ENCODE measurements around the gene PSMD10. TPM values are rescaled to one million over a fixed set of nuclear protein-coding genes. Genes with fewer than 3 reads are reported as not detected.

The PSMD10 gene
- total RNA-seq, 4 donors from 2014 or later, result 8.2 to 37.0 (median 29.9) TPM

GRCh38 chrX:108068121-108068520 lies 23.2 kb downstream of the PSMD10 start:
- H3K9me3 ChIP-seq, result no peaks in the 10 kb centered on the region
- intact Hi-C loops (cut with DNase I; ENCODE audit: low total_unique reads) (no loop called here), in situ Hi-C loops (cut with MboI; ENCODE audit: low pct_ligation_motif_present in 1 of 4, low pct_unique_long_range_greater_than_20kb in 1 of 4, low sequenced_read_pairs in 3 of 4) (no loop called here)
- H3K4me3 ChIP-seq, result no peak overlapping the region
- H3K36me3 ChIP-seq, result no peaks in the 10 kb centered on the region
- no peak for DNase-seq
- WGBS, 2 donors (ENCODE audit: low coverage in 1 of 2), result 56 to 57% methylated on average over 1 of the region's 1 CpG
- no peaks in the 10 kb centered on the region for H3K4me1 ChIP-seq
- H3K27ac ChIP-seq, result no peak overlapping the region
- H3K27me3 ChIP-seq, result no peaks in the 10 kb centered on the region
- TF ChIP-seq EP300 (IDR thresholded peaks at IDR 0.05; ENCODE audit: low read depth), result no peak
- TF ChIP-seq POLR2A (IDR thresholded peaks at IDR 0.05), result no peak
- TF ChIP-seq POLR2AphosphoS5 (IDR thresholded peaks at IDR 0.05), result no peak
- no peak for TF ChIP-seq CTCF (IDR thresholded peaks at IDR 0.05)

- H3K4me3 ChIP-seq, result no peak overlapping the region
- intact Hi-C loops (cut with DNase I; ENCODE audit: low total_unique reads), result no loop called here
- H3K36me3 ChIP-seq, result no peaks in the 10 kb centered on the region
- no peaks in the 10 kb centered on the region for H3K4me1 ChIP-seq
- H3K27me3 ChIP-seq, result no peaks in the 10 kb centered on the region
- H3K9me3 ChIP-seq, result no peaks in the 10 kb centered on the region
- no peak for TF ChIP-seq POLR2A (IDR thresholded peaks at IDR 0.05)
- no peak for TF ChIP-seq POLR2AphosphoS5 (IDR thresholded peaks at IDR 0.05)
- no peak for TF ChIP-seq EP300 (IDR thresholded peaks at IDR 0.05; ENCODE audit: low read depth)
- TF ChIP-seq CTCF (IDR thresholded peaks at IDR 0.05), result no peak
- DNase-seq, result no peak
- WGBS, 2 donors (ENCODE audit: low coverage in 1 of 2), result 63% methylated on average over 2 of the region's 2 CpGs; no CpG with 5 or more reads in 1 of the 2 donors
- no peak overlapping the region for H3K27ac ChIP-seq
- in situ Hi-C loops (cut with MboI; ENCODE audit: low pct_ligation_motif_present in 1 of 4, low pct_unique_long_range_greater_than_20kb in 1 of 4, low sequenced_read_pairs in 3 of 4), result no loop called here
Measured at GRCh38 chrX:108064613-108065012, 26.7 kb downstream of the PSMD10 start.

- H3K36me3 ChIP-seq, result no peaks in the 10 kb centered on the region
- no peaks in the 10 kb centered on the region for H3K9me3 ChIP-seq
- intact Hi-C loops (cut with DNase I; ENCODE audit: low total_unique reads) (no loop called here), in situ Hi-C loops (cut with MboI; ENCODE audit: low pct_ligation_motif_present in 1 of 4, low pct_unique_long_range_greater_than_20kb in 1 of 4, low sequenced_read_pairs in 3 of 4) (no loop called here)
- no peak for DNase-seq
- 67% methylated on average over 1 of the region's 1 CpG; no CpG with 5 or more reads in 1 of the 2 donors for WGBS, 2 donors (ENCODE audit: low coverage in 1 of 2)
- no peaks in the 10 kb centered on the region for H3K27me3 ChIP-seq
- no peak for TF ChIP-seq POLR2A (IDR thresholded peaks at IDR 0.05)
- TF ChIP-seq POLR2AphosphoS5 (IDR thresholded peaks at IDR 0.05), result no peak
- no peak for TF ChIP-seq EP300 (IDR thresholded peaks at IDR 0.05; ENCODE audit: low read depth)
- no peak for TF ChIP-seq CTCF (IDR thresholded peaks at IDR 0.05)
- no peaks in the 10 kb centered on the region for H3K4me1 ChIP-seq
- H3K4me3 ChIP-seq, result no peak overlapping the region
- no peak overlapping the region for H3K27ac ChIP-seq
Measured at GRCh38 chrX:108064001-108064400, 27.3 kb downstream of the PSMD10 start.

GRCh38 chrX:108059801-108060200 lies 31.5 kb downstream of the PSMD10 start:
- WGBS, 2 donors (ENCODE audit: low coverage in 1 of 2), result 67 to 100% methylated on average over 1 of the region's 1 CpG
- H3K27me3 ChIP-seq, result no peaks in the 10 kb centered on the region
- H3K9me3 ChIP-seq, result no peaks in the 10 kb centered on the region
- H3K36me3 ChIP-seq, result no peaks in the 10 kb centered on the region
- TF ChIP-seq CTCF (IDR thresholded peaks at IDR 0.05) (no peak), POLR2AphosphoS5 (IDR thresholded peaks at IDR 0.05) (no peak), POLR2A (IDR thresholded peaks at IDR 0.05) (no peak), EP300 (IDR thresholded peaks at IDR 0.05; ENCODE audit: low read depth) (no peak)
- in situ Hi-C loops (cut with MboI; ENCODE audit: low pct_ligation_motif_present in 1 of 4, low pct_unique_long_range_greater_than_20kb in 1 of 4, low sequenced_read_pairs in 3 of 4) (no loop called here), intact Hi-C loops (cut with DNase I; ENCODE audit: low total_unique reads) (no loop called here)
- H3K4me1 ChIP-seq, result no peaks in the 10 kb centered on the region
- H3K27ac ChIP-seq, result no peak overlapping the region
- DNase-seq, result no peak
- no peak overlapping the region for H3K4me3 ChIP-seq
